Suprapubic skin (tissue), 4 donors: ENCODE data around the gene ADK. TPM values are rescaled to one million over a fixed set of nuclear protein-coding genes. Genes with fewer than 3 reads are reported as not detected.
"Not testable (repeated sequence)": the region's sequence is repeated elsewhere in the genome, so short reads cannot be mapped to it uniquely, and the experiment has no call there.

Experiments used
- DNase-seq, 2 donors: peaks; one replicate each; pipeline ENCODE4 v3.0.0-alpha.2; 2019; ENCODE audit warnings: low spot score in 2 of 2
- H3K27ac ChIP-seq: fragments of 200-600 bp; sonication (generic); one replicate; pipeline ENCODE4 v1.5.1; 2019
- H3K27me3 ChIP-seq: fragments of 200-600 bp; sonication (generic); one replicate; pipeline ENCODE4 v1.5.1; 2019
- H3K36me3 ChIP-seq: fragments of 200-600 bp; sonication (generic); one replicate; pipeline ENCODE4 v1.5.1; 2019
- H3K4me1 ChIP-seq: fragments of 200-600 bp; sonication (generic); one replicate; pipeline ENCODE4 v1.5.1; 2019
- H3K4me3 ChIP-seq: fragments of 200-600 bp; sonication (generic); one replicate; pipeline ENCODE4 v1.5.1; 2019; ENCODE audit warnings: mild to moderate bottlenecking
- H3K9me3 ChIP-seq: fragments of 200-600 bp; sonication (generic); one replicate; pipeline ENCODE4 v1.5.1; 2019
- EP300 ChIP-seq: sonication (generic); formaldehyde crosslinking; IDR thresholded peaks from one replicate; pipeline ENCODE4 v1.6.1; 2017; ENCODE audit warnings: antibody characterized with exemption
- POLR2A ChIP-seq, 2 donors: fragments of 450-650 bp; IDR thresholded peaks; one replicate each; pipeline ENCODE4 v1.6.1; 2017; ENCODE audit warnings: antibody characterized with exemption in 2 of 2, mild to moderate bottlenecking in 2 of 2, moderate library complexity in 2 of 2
- POLR2AphosphoS5 ChIP-seq, 3 donors: sonication (generic); formaldehyde crosslinking; IDR thresholded peaks; one replicate each; pipeline ENCODE4 v1.6.1; 2017; ENCODE audit warnings: antibody characterized with exemption in 3 of 3
- WGBS: methylation state at CpG from one replicate; pipeline ENCODE4 v1.1.5; 2018; 5-methylcytosine and 5-hydroxymethylcytosine counted together
- total RNA-seq, 4 donors: library from RNA; depleted of rRNA; stranded (reverse); fragments of >200 nt; gene quantifications; one replicate each; pipeline ENCODE4 v1.1.0, GENCODE V29; 2016
- TF ChIP-seq, protein P1 (sequence below), 2 donors: fragments of 200-600 bp in 1 of 2; fragments of 450-650 bp in 1 of 2; sonication (generic) in 1 of 2; IDR thresholded peaks; one replicate each; pipeline ENCODE4 v1.5.1; 2016 to 2019; ENCODE audit warnings: antibody characterized with exemption in 2 of 2, mild to moderate bottlenecking in 1 of 2, moderate library complexity in 1 of 2

The ADK gene
- total RNA-seq, 4 donors from 2014 or later, result 33.0 to 57.3 (median 48.0) TPM

DNA sequence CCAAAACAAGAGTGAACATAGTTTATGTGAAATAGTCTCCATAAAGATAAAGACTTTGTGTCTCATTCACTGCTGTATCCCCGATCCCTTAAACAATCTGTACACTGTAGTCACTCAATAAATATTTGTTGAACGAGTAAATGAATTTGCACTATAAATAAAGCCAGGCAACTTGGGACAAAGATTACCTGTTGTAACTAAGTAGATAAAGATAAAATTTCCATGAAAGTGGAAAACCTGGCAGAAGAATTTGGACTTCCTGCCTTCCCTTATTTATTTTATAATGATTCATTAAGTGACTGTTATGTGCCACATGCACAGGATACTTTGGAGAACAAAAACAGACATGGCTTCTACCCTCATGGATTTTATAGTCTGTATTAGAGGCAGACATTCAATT lies 397.7 kb downstream of the ADK start:
- H3K36me3 ChIP-seq, result no peaks in the 10 kb centered on the region
- TF ChIP-seq EP300 (no peak), POLR2A (IDR thresholded peaks at IDR 0.05) (no peak), POLR2AphosphoS5 (IDR thresholded peaks at IDR 0.05) (no peak)
- TF ChIP-seq, protein P1, sequence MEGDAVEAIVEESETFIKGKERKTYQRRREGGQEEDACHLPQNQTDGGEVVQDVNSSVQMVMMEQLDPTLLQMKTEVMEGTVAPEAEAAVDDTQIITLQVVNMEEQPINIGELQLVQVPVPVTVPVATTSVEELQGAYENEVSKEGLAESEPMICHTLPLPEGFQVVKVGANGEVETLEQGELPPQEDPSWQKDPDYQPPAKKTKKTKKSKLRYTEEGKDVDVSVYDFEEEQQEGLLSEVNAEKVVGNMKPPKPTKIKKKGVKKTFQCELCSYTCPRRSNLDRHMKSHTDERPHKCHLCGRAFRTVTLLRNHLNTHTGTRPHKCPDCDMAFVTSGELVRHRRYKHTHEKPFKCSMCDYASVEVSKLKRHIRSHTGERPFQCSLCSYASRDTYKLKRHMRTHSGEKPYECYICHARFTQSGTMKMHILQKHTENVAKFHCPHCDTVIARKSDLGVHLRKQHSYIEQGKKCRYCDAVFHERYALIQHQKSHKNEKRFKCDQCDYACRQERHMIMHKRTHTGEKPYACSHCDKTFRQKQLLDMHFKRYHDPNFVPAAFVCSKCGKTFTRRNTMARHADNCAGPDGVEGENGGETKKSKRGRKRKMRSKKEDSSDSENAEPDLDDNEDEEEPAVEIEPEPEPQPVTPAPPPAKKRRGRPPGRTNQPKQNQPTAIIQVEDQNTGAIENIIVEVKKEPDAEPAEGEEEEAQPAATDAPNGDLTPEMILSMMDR (IDR thresholded peaks at IDR 0.05), result no peak

DNA sequence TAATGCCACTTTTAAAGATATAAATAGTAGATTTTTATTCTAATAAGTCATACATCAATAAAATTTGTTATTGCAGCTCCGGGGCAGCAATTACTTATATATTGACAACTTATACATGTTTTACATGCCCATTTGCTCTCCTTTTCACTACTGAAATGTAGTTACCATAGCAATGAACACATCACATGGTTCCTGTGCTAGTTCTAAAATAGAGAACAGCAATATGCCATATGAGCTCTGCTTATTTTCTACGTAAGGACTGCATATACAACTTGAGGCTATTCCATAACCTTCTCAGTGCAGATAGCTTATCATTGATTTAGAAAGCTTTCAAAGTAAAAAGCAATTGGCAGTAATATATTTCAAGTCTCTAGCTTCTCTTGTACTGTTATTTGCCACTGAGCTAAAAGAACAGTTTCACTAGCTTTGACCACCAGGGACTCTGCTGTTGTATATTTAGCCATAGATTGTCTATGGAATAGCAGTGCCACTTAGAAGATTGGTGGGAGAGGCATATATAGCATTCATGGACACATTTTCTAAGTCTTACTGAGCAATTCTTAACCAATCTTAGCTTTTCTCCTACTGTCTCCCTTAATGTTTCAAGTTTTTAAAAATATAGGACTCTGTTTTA lies 405.2 kb downstream of the ADK start:
- TF ChIP-seq POLR2A (IDR thresholded peaks at IDR 0.05) (no peak), EP300 (no peak), POLR2AphosphoS5 (IDR thresholded peaks at IDR 0.05) (no peak)
- TF ChIP-seq, protein P1 (IDR thresholded peaks at IDR 0.05), result no peak
- WGBS, result 97% methylated on average over 2 of the region's 2 CpGs
- DNase-seq, result no peak
- Histone ChIP-seq H3K4me3 (no peak overlapping the region), H3K36me3 (peaks cover 3% of the 10 kb centered on the region), H3K9me3 (no peaks in the 10 kb centered on the region), H3K27me3 (no peaks in the 10 kb centered on the region), H3K27ac (no peak overlapping the region), H3K4me1 (no peaks in the 10 kb centered on the region)

More for the DNA sequence above, 397.7 kb downstream of the ADK start:
- WGBS, result 82% methylated on average over 2 of the region's 2 CpGs
- no peaks in the 10 kb centered on the region for H3K9me3 ChIP-seq
- H3K4me1 ChIP-seq, result no peaks in the 10 kb centered on the region
- H3K27me3 ChIP-seq, result no peaks in the 10 kb centered on the region
- H3K27ac ChIP-seq, result no peak overlapping the region
- no peak overlapping the region for H3K4me3 ChIP-seq
- no peak for DNase-seq

DNA sequence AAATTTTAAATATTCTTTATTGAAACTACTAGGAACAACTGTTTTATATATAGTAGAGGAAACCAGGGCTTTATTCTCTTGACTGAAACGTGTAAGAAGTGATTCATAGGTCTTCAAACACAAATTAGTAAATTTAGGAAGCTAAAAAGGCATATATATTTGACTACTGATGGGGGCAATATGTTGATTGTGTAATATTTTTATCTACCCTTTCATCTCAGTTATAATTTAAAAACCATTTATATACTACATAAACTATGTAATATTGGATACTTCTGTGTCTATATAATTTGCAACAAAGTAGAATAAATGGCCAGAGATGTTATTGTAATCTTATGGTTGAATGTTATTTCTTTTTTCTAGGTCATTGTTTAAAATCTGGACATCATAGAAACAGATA lies 406.1 kb downstream of the ADK start:
- Histone ChIP-seq H3K27ac (no peak overlapping the region), H3K36me3 (peaks cover 3% of the 10 kb centered on the region), H3K27me3 (no peaks in the 10 kb centered on the region), H3K4me1 (no peaks in the 10 kb centered on the region), H3K9me3 (no peaks in the 10 kb centered on the region), H3K4me3 (no peak overlapping the region)
- 80% methylated on average over 1 of the region's 1 CpG for WGBS
- DNase-seq, result no peak
- no peak for TF ChIP-seq POLR2AphosphoS5 (IDR thresholded peaks at IDR 0.05)
- TF ChIP-seq POLR2A (IDR thresholded peaks at IDR 0.05), result no peak
- no peak for TF ChIP-seq EP300
- TF ChIP-seq, protein P1 (IDR thresholded peaks at IDR 0.05), result no peak

DNA sequence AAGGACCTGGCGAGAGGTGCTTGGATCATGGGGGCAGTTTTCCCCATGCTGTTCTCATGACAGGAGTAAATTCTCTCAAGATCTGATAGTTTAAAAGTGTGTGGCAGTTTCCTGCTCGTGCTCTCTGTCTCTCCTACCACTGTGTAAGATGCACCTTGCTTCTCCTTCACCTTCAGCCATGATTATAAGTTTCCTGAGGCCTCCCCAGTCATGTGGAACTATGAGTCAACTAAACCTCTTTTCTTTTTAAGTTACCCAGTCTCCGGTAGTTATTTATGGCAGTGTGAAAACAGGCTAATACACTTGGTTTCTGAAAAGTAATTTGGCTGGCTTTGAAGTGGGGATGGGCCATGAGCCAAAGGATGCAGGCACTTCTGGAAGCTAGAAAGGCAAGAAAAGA lies 407.4 kb downstream of the ADK start:
- H3K4me3 ChIP-seq, result no peak overlapping the region
- TF ChIP-seq, protein P1 (IDR thresholded peaks at IDR 0.05), result no peak
- TF ChIP-seq EP300 (no peak), POLR2AphosphoS5 (IDR thresholded peaks at IDR 0.05) (no peak), POLR2A (IDR thresholded peaks at IDR 0.05) (no peak)
- H3K27ac ChIP-seq, result no peak overlapping the region
- H3K36me3 ChIP-seq, result peaks cover 3% of the 10 kb centered on the region
- WGBS, result 82% methylated on average over 3 of the region's 3 CpGs
- H3K27me3 ChIP-seq, result no peaks in the 10 kb centered on the region
- no peaks in the 10 kb centered on the region for H3K9me3 ChIP-seq
- no peak for DNase-seq
- H3K4me1 ChIP-seq, result peaks cover 5% of the 10 kb centered on the region

DNA sequence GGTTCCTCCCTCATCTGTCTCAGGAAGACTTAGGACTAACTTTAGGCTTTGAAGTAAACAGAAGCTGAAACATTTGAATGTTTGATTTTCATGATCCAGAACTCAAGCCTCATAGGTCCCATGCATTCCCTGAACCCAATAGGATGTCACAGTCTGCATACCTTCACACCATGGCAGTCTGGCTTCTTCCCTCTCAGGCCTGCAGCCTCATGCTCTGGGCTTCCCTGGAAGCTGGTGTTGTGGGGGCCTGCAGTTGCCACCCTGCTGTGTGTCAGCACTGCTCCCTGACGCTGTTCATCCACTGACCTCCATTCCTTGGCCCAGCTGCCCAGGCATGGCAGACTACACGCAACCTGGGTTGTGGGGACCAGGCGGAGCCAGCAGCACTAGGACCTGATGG lies 407.9 kb downstream of the ADK start:
- Histone ChIP-seq H3K9me3 (no peaks in the 10 kb centered on the region), H3K4me3 (no peak overlapping the region), H3K27me3 (no peaks in the 10 kb centered on the region), H3K4me1 (peaks cover 5% of the 10 kb centered on the region), H3K36me3 (peaks cover 3% of the 10 kb centered on the region), H3K27ac (no peak overlapping the region)
- DNase-seq, result no peak
- 93% methylated on average over 3 of the region's 3 CpGs for WGBS
- TF ChIP-seq POLR2A (IDR thresholded peaks at IDR 0.05) (no peak), POLR2AphosphoS5 (IDR thresholded peaks at IDR 0.05) (no peak), EP300 (no peak)
- TF ChIP-seq, protein P1 (IDR thresholded peaks at IDR 0.05), result no peak

DNA sequence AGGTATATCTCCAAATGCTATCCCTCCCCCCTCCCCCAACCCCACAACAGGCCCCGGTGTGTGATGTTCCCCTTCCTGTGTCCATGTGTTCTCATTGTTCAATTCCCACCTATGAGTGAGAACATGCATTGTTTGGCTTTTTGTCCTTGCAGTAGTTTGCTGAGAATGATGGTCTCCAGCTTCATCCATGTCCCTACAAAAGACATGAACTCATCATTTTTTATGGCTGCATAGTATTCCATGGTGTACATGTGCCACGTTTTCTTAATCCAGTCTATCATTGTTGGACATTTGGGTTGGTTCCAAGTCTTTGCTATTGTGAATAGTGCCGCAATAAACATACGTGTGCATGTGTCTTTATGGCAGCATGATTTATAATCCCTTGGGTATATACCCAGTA lies 417.9 kb downstream of the ADK start:
- H3K27me3 ChIP-seq, H3K27ac ChIP-seq, H3K36me3 ChIP-seq, H3K4me1 ChIP-seq, H3K9me3 ChIP-seq, DNase-seq, H3K4me3 ChIP-seq: not testable (repeated sequence)
- 96% methylated on average over 2 of the region's 4 CpGs for WGBS

DNA sequence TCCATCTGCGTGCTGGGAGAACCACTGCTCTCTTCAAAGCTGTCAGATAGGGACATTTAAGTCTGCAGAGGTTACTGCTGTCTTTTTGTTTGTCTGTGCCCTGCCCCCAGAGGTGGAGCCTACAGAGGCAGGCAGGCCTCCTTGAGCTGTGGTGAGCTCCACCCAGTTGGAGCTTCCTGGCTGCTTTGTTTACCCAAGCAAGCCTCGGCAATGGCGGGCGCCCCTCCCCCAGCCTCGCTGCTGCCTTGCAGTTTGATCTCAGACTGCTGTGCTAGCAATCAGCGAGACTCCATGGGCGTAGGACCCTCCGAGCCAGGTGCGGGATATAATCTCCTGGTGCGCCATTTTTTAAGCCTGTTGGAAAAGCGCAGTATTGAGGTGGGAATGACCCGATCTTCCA lies 422.5 kb downstream of the ADK start:
- H3K36me3 ChIP-seq, H3K4me1 ChIP-seq, H3K4me3 ChIP-seq, DNase-seq, H3K27me3 ChIP-seq, H3K27ac ChIP-seq, H3K9me3 ChIP-seq: not testable (repeated sequence)
- WGBS, result 100% methylated on average over 7 of the region's 12 CpGs
